Epithelial cell of proximal tubule (primary cell): Measurements from ENCODE around the gene PCDHA13. TPM values are rescaled to one million over a fixed set of nuclear protein-coding genes. Genes with fewer than 3 reads are reported as not detected.
"Not testable (repeated sequence)": the region's sequence is repeated elsewhere in the genome, so short reads cannot be mapped to it uniquely, and the experiment has no call there.

Experiments
- DNase-seq: peaks from one replicate; pipeline ENCODE4 v3.0.0-alpha.2; 2011; ENCODE audit warnings: low read depth
- H3K4me3 ChIP-seq: 2 replicates; pipeline ENCODE4 v1.5.1; 2011; ENCODE audit warnings: low read depth, mild to moderate bottlenecking, low read length
- total RNA-seq: library from RNA; depleted of rRNA; stranded (reverse); fragments of >200 nt; gene quantifications from 2 replicates; pipeline ENCODE4 v1.2.3, GENCODE V29; 2015
- TF ChIP-seq, protein P1 (sequence below): conservative IDR thresholded peaks from 2 replicates; pipeline ENCODE4 v1.5.1; 2012; ENCODE audit warnings: low read depth, mild to moderate bottlenecking, low read length

Gene PCDHA13
- total RNA-seq, 1 donor from 2014 or later = not detected

GRCh38 chr5:140870221-140871201 lies 11.4 kb upstream of the PCDHA13 start:
- TF ChIP-seq, protein P1, sequence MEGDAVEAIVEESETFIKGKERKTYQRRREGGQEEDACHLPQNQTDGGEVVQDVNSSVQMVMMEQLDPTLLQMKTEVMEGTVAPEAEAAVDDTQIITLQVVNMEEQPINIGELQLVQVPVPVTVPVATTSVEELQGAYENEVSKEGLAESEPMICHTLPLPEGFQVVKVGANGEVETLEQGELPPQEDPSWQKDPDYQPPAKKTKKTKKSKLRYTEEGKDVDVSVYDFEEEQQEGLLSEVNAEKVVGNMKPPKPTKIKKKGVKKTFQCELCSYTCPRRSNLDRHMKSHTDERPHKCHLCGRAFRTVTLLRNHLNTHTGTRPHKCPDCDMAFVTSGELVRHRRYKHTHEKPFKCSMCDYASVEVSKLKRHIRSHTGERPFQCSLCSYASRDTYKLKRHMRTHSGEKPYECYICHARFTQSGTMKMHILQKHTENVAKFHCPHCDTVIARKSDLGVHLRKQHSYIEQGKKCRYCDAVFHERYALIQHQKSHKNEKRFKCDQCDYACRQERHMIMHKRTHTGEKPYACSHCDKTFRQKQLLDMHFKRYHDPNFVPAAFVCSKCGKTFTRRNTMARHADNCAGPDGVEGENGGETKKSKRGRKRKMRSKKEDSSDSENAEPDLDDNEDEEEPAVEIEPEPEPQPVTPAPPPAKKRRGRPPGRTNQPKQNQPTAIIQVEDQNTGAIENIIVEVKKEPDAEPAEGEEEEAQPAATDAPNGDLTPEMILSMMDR = no peak
- DNase-seq = no peak
- H3K4me3 ChIP-seq = no peak overlapping the region

- H3K4me3 ChIP-seq = peak within 1 kb of the TSS; percentile 45
- TF ChIP-seq, protein P1 = peak; percentile 29
- no peak for DNase-seq
These were observed 6.5 kb upstream of the PCDHA13 start, which contains the start of gene PCDHA12 for GRCh38 chr5:140875085-140876065. Gene PCDHA12, plus strand, starts transcription at chr5:140875308. Its CDS starts 165 bp downstream, at chr5:140875473.

- not testable (repeated sequence) for DNase-seq, H3K4me3 ChIP-seq
These were observed 5.2 kb upstream of the PCDHA13 start for GRCh38 chr5:140876541-140877261.

DNA sequence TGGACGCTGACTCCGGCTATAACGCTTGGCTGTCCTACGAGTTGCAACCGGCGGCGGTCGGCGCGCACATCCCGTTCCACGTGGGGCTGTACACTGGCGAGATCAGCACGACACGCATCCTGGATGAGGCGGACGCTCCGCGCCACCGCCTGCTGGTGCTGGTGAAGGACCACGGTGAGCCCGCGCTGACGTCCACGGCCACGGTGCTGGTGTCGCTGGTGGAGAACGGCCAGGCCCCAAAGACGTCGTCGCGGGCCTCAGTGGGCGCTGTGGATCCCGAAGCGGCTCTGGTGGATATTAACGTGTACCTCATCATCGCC lies 4.7 kb upstream of the PCDHA13 start:
- no peak overlapping the region for H3K4me3 ChIP-seq
- DNase-seq = no peak
- TF ChIP-seq, protein P1 = no peak

GRCh38 chr5:140882591-140882899 lies 621 bp downstream of the PCDHA13 start:
- no peak for DNase-seq
- H3K4me3 ChIP-seq = peak overlapping the region; percentile 33
- TF ChIP-seq, protein P1 = peak; percentile 41

GRCh38 chr5:140883373-140883772 lies 1.4 kb downstream of the PCDHA13 start:
- TF ChIP-seq, protein P1 = no peak
- no peak for DNase-seq
- H3K4me3 ChIP-seq = no peak overlapping the region
